ENCODE data around the gene KLK11.

DNA sequence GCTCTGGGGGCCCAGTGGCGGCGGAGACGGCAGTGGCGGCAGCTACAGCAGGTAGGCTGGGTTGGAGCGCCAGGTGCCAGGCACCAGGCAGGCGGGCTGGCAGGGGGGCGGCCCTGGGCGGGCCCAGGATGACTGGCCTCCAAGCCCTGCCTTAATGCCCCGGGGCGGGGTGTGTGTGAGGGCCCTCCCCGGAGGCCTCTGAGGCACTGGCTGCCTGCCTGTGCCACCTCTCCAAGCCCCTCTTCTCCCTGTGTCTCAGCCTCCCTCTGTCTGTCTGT lies at the start of gene KLK11:
- TF ChIP-seq, protein P1, sequence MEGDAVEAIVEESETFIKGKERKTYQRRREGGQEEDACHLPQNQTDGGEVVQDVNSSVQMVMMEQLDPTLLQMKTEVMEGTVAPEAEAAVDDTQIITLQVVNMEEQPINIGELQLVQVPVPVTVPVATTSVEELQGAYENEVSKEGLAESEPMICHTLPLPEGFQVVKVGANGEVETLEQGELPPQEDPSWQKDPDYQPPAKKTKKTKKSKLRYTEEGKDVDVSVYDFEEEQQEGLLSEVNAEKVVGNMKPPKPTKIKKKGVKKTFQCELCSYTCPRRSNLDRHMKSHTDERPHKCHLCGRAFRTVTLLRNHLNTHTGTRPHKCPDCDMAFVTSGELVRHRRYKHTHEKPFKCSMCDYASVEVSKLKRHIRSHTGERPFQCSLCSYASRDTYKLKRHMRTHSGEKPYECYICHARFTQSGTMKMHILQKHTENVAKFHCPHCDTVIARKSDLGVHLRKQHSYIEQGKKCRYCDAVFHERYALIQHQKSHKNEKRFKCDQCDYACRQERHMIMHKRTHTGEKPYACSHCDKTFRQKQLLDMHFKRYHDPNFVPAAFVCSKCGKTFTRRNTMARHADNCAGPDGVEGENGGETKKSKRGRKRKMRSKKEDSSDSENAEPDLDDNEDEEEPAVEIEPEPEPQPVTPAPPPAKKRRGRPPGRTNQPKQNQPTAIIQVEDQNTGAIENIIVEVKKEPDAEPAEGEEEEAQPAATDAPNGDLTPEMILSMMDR (IDR thresholded peaks at IDR 0.05): no peak
- no peak for TF ChIP-seq EZH2 (IDR thresholded peaks at IDR 0.05)
